Right cardiac atrium (tissue), 5 donors: ENCODE results near the gene CAPN2. TPM values are rescaled to one million over a fixed set of nuclear protein-coding genes. Genes with fewer than 3 reads are reported as not detected.
A peak's percentile ranks its signal among the peaks of the same experiment; 100 is the strongest.

ENCODE experiments used
- ATAC-seq, 2 donors: fragments of 200-7000 bp; cut with Tn5 transposase; one replicate each; pipeline versions ENCODE4 v1.8.0 to v1.9.1; 2020; ENCODE audit warnings: moderate library complexity in 2 of 2, mild to moderate bottlenecking in 1 of 2
- DNase-seq, 3 donors: peaks; one replicate each; pipeline ENCODE4 v3.0.0-alpha.2; 2020
- H3K27ac ChIP-seq: one replicate; pipeline ENCODE4 v1.5.1; 2013; ENCODE audit warnings: mild to moderate bottlenecking, low read length, control low read depth, moderate library complexity
- H3K27me3 ChIP-seq: one replicate; pipeline ENCODE4 v1.6.1; 2013; ENCODE audit not compliant: control insufficient read depth, insufficient read depth
- H3K4me1 ChIP-seq: one replicate; pipeline ENCODE4 v1.6.1; 2013; ENCODE audit warnings: low read length; ENCODE audit not compliant: control insufficient read depth, insufficient read depth
- H3K4me3 ChIP-seq: one replicate; pipeline ENCODE4 v1.5.1; 2013; ENCODE audit warnings: low read length, control low read depth
- H3K9me3 ChIP-seq: one replicate; pipeline ENCODE4 v1.6.1; 2013; ENCODE audit warnings: low read length; ENCODE audit not compliant: control insufficient read depth
- WGBS: extraction: QIAGEN DNeasy Blood & Tissue Kit; methylation state at CpG from one replicate; pipeline ENCODE4 v1.1.7; 2013; 5-methylcytosine and 5-hydroxymethylcytosine counted together
- intact Hi-C, 4 donors: fragments of 100-400 bp; cut with DNase I; formaldehyde crosslinking; loops; one replicate each; pipeline versions ENCODE4 v1.11.0 to v1.14.0; 2022 to 2023
- polyA plus RNA-seq: library from polyadenylated mRNA; stranded (reverse); fragments of 200-250 nt; gene quantifications from one replicate; pipeline ENCODE4 v1.2.3, GENCODE V29; 2013
- total RNA-seq, 4 donors: library from RNA; stranded (reverse); fragmentation: NEBNext Ultra II Directional; extraction: Animal tissue kit (Norgen Biotek cat#: 25700); gene quantifications; one replicate each; pipeline ENCODE4 v1.2.1, GENCODE V29; 2021
- donor health status: healthy with polysubstance abuse.
- donor health status: DM: no; HTN: yes; CAD: no.
- donor health status: DM: no; HTN: no; CAD: no.
- donor health status: DM: no; HTN: yes; CAD: no; lungs with severe emphysema.
- donor health status: DM: yes; HTN: yes; CAD: no.

Gene CAPN2
- total and polyA plus RNA-seq, 5 donors: 52.7 to 91.6 (median 71.2) TPM

GRCh38 chr1:223703668-223704013 lies 8.7 kb upstream of the CAPN2 start:
- 72% methylated on average over 1 of the region's 1 CpG for WGBS
- intact Hi-C loops: no loop called here
- Histone ChIP-seq H3K27me3 (no peaks in the 10 kb centered on the region), H3K27ac (no peak overlapping the region), H3K4me1 (peaks cover 26% of the 10 kb centered on the region), H3K4me3 (no peak overlapping the region), H3K9me3 (no peaks in the 10 kb centered on the region)
- no peak for ATAC-seq
- DNase-seq: no peak

- peak overlapping the region; percentile 61 for H3K27ac ChIP-seq
- intact Hi-C loops: no loop called here
Observed at GRCh38 chr1:223704921-223705878, 7.1 kb upstream of the CAPN2 start.

GRCh38 chr1:223706077-223706973 lies 6.0 kb upstream of the CAPN2 start:
- DNase-seq (no peak), ATAC-seq (no peak)
- H3K9me3 ChIP-seq: no peaks in the 10 kb centered on the region
- 53% methylated on average over 12 of the region's 12 CpGs for WGBS
- H3K27me3 ChIP-seq: no peaks in the 10 kb centered on the region
- peaks cover 26% of the 10 kb centered on the region for H3K4me1 ChIP-seq
- H3K27ac ChIP-seq: peak overlapping the region; percentile 47
- intact Hi-C loops: no loop called here
- no peak overlapping the region for H3K4me3 ChIP-seq

More at GRCh38 chr1:223704921-223705878, 7.1 kb upstream of the CAPN2 start:
- 21% methylated on average over 8 of the region's 8 CpGs for WGBS
- peaks cover 26% of the 10 kb centered on the region for H3K4me1 ChIP-seq
- peak in 2 of 3 donors; percentile 69 to 72 for DNase-seq
- peak overlapping the region; percentile 13 for H3K4me3 ChIP-seq
- peak; percentile 68 to 71 for ATAC-seq
- no peaks in the 10 kb centered on the region for H3K27me3 ChIP-seq
- no peaks in the 10 kb centered on the region for H3K9me3 ChIP-seq

GRCh38 chr1:223707256-223708000 lies 4.9 kb upstream of the CAPN2 start:
- WGBS: 43% methylated on average over 6 of the region's 6 CpGs
- Histone ChIP-seq H3K27ac (peak overlapping the region; percentile 37), H3K9me3 (no peaks in the 10 kb centered on the region), H3K4me1 (peaks cover 26% of the 10 kb centered on the region), H3K4me3 (no peak overlapping the region), H3K27me3 (no peaks in the 10 kb centered on the region)
- peak in 2 of 3 donors; percentile 79 to 82 for DNase-seq
- intact Hi-C loops: no loop called here
- ATAC-seq: peak; percentile 77 to 89

- ATAC-seq: no peak
- intact Hi-C loops: no loop called here
- Histone ChIP-seq H3K27me3 (no peaks in the 10 kb centered on the region), H3K9me3 (no peaks in the 10 kb centered on the region), H3K27ac (no peak overlapping the region), H3K4me3 (no peak overlapping the region), H3K4me1 (peaks cover 26% of the 10 kb centered on the region)
- no peak for DNase-seq
- WGBS: 69% methylated on average over 5 of the region's 5 CpGs
Observed at GRCh38 chr1:223708001-223708359, 4.4 kb upstream of the CAPN2 start.

- H3K27me3 ChIP-seq: no peaks in the 10 kb centered on the region
- ATAC-seq: no peak
- intact Hi-C loops: no loop called here
Observed at GRCh38 chr1:223708651-223709268, 3.6 kb upstream of the CAPN2 start.

GRCh38 chr1:223709598-223709997 lies 2.7 kb upstream of the CAPN2 start:
- WGBS: 46% methylated on average over 3 of the region's 3 CpGs
- Histone ChIP-seq H3K27ac (no peak overlapping the region), H3K27me3 (no peaks in the 10 kb centered on the region), H3K4me3 (no peak overlapping the region), H3K4me1 (peaks cover 30% of the 10 kb centered on the region), H3K9me3 (no peaks in the 10 kb centered on the region)
- no peak for ATAC-seq
- intact Hi-C loops: no loop called here
- DNase-seq: no peak

More at GRCh38 chr1:223708651-223709268, 3.6 kb upstream of the CAPN2 start:
- peaks cover 28% of the 10 kb centered on the region for H3K4me1 ChIP-seq
- H3K9me3 ChIP-seq: no peaks in the 10 kb centered on the region
- peak in 1 of 3 donors; percentile 35 for DNase-seq
- WGBS: 78% methylated on average over 3 of the region's 3 CpGs
- H3K27ac ChIP-seq: peak overlapping the region; percentile 35
- no peak overlapping the region for H3K4me3 ChIP-seq

GRCh38 chr1:223710179-223711133 lies 1.9 kb upstream of the CAPN2 start:
- intact Hi-C loops: loop anchor here in 1 of 4 donors (5.0 kb wide), 1 partner anchor 37 kb away; no protein-coding TSS in a partner anchor
- no peak overlapping the region for H3K4me3 ChIP-seq
- no peak for DNase-seq
- no peak overlapping the region for H3K27ac ChIP-seq
- 94% methylated on average over 12 of the region's 12 CpGs for WGBS
- H3K27me3 ChIP-seq: no peaks in the 10 kb centered on the region
- no peak for ATAC-seq
- peaks cover 29% of the 10 kb centered on the region for H3K4me1 ChIP-seq
- H3K9me3 ChIP-seq: no peaks in the 10 kb centered on the region

GRCh38 chr1:223711173-223711572 lies 1.2 kb upstream of the CAPN2 start:
- intact Hi-C loops: loop anchor here in 1 of 4 donors (5.0 kb wide), 1 partner anchor 36 kb away; no protein-coding TSS in a partner anchor
- no peak for DNase-seq
- H3K4me1 ChIP-seq: peaks cover 25% of the 10 kb centered on the region
- no peaks in the 10 kb centered on the region for H3K27me3 ChIP-seq
- H3K27ac ChIP-seq: no peak overlapping the region
- WGBS: 81% methylated on average over 1 of the region's 1 CpG
- ATAC-seq: no peak
- H3K4me3 ChIP-seq: no peak overlapping the region
- H3K9me3 ChIP-seq: no peaks in the 10 kb centered on the region
